GM21423 (cell line): Measurements from ENCODE around the gene PROSER1.
"Not testable (repeated sequence)": the region's sequence is repeated elsewhere in the genome, so short reads cannot be mapped to it uniquely, and the experiment has no call there.

Experiments
- ATAC-seq: cut with Tn5 transposase; IDR thresholded peaks from one replicate; pipeline ENCODE4 v1.9.1; 2021; ENCODE audit warnings: mild to moderate bottlenecking, moderate library complexity; ENCODE audit not compliant: unreplicated experiment

The PROSER1 gene

GRCh38 chr13:39037880-39038568 is at the start of gene PROSER1, which contains the start of gene NHLRC3:
Gene PROSER1, minus strand, starts transcription at chr13:39038089. Its CDS starts 847 bp downstream, at chr13:39037242.
Gene NHLRC3, plus strand, starts transcription at chr13:39038456. Its CDS starts 184 bp downstream, at chr13:39038640.
- ATAC-seq, result peak; percentile 74

GRCh38 chr13:39086251-39086945 is 48.5 kb upstream of the PROSER1 start:
- ATAC-seq, result not testable (repeated sequence)

- no peak for ATAC-seq
These were observed 36.1 kb upstream of the PROSER1 start for GRCh38 chr13:39073983-39074382.

GRCh38 chr13:39072842-39073241 is 35.0 kb upstream of the PROSER1 start:
- ATAC-seq, result no peak

GRCh38 chr13:39062004-39062403 is 24.1 kb upstream of the PROSER1 start:
- no peak for ATAC-seq

- no peak for ATAC-seq
These were observed 20.2 kb upstream of the PROSER1 start for GRCh38 chr13:39058040-39058439.

- ATAC-seq, result no peak
These were observed 18.1 kb upstream of the PROSER1 start for GRCh38 chr13:39056018-39056417.

- ATAC-seq, result no peak
These were observed 16.2 kb upstream of the PROSER1 start for GRCh38 chr13:39054112-39054511.

- ATAC-seq, result no peak
These were observed 15.1 kb upstream of the PROSER1 start for GRCh38 chr13:39052944-39053343.

- ATAC-seq, result no peak
These were observed 13.3 kb upstream of the PROSER1 start for GRCh38 chr13:39051157-39051556.

- ATAC-seq, result no peak
These were observed 11.4 kb upstream of the PROSER1 start for GRCh38 chr13:39049274-39049673.

GRCh38 chr13:39048806-39049205 is 10.9 kb upstream of the PROSER1 start:
- ATAC-seq, result no peak

GRCh38 chr13:39047560-39047959 is 9.7 kb upstream of the PROSER1 start:
- ATAC-seq, result no peak

- ATAC-seq, result peak; percentile 67
These were observed 6.6 kb upstream of the PROSER1 start for GRCh38 chr13:39044536-39044935.

GRCh38 chr13:39040206-39040605 is 2.3 kb upstream of the PROSER1 start:
- no peak for ATAC-seq

GRCh38 chr13:39039041-39039440 is 1.2 kb upstream of the PROSER1 start:
- no peak for ATAC-seq

GRCh38 chr13:39038569-39039030 is 711 bp upstream of the PROSER1 start:
- ATAC-seq, result peak; percentile 19

GRCh38 chr13:39037410-39037879 is 444 bp downstream of the PROSER1 start:
- peak; percentile 23 for ATAC-seq

GRCh38 chr13:39036212-39036611 is 1.7 kb downstream of the PROSER1 start:
- no peak for ATAC-seq

- ATAC-seq, result no peak
These were observed 2.1 kb downstream of the PROSER1 start for GRCh38 chr13:39035799-39036198.

GRCh38 chr13:39035204-39035603 is 2.7 kb downstream of the PROSER1 start:
- ATAC-seq, result no peak

- no peak for ATAC-seq
These were observed 3.8 kb downstream of the PROSER1 start for GRCh38 chr13:39034085-39034484.
